CD8-positive, alpha-beta memory T cell (primary cell): ENCODE data around the gene ANKRD2. TPM values are rescaled to one million over a fixed set of nuclear protein-coding genes. Genes with fewer than 3 reads are reported as not detected.

Experiments
- CTCF ChIA-PET: fragments of 350-600 bp; sonication (Branson Sonifier 250); formaldehyde crosslinking; loops from one replicate; lab custom pipeline; 2021; ENCODE audit warnings: antibody characterized with exemption; lab: Charles Lee
- POLR2A ChIA-PET: fragments of 350-600 bp; sonication (Branson Sonifier 250); formaldehyde crosslinking; loops from one replicate; lab custom pipeline; 2021; ENCODE audit warnings: antibody characterized with exemption; lab: Charles Lee
- DNase-seq, 5 donors: peaks; one replicate each; pipeline versions ENCODE4 v3.0.0 to v3.0.0-alpha.2; 2020 to 2022; ENCODE audit warnings: mixed read lengths in 1 of 5
- H3K27ac ChIP-seq: one replicate; pipeline ENCODE4 v1.7.0; 2013; ENCODE audit warnings: low read depth, mild to moderate bottlenecking, low read length, moderate library complexity
- H3K27me3 ChIP-seq: 2 replicates; pipeline ENCODE4 v1.7.0; 2013; ENCODE audit warnings: low read length, mild to moderate bottlenecking; ENCODE audit not compliant: insufficient read depth, poor library complexity, severe bottlenecking
- H3K36me3 ChIP-seq: 2 replicates; pipeline ENCODE4 v1.7.0; 2013; ENCODE audit warnings: mild to moderate bottlenecking, low read length, moderate library complexity; ENCODE audit not compliant: insufficient read depth
- H3K4me1 ChIP-seq: 2 replicates; pipeline ENCODE4 v1.7.0; 2013; ENCODE audit warnings: mild to moderate bottlenecking, low read length, moderate library complexity; ENCODE audit not compliant: insufficient read depth
- H3K4me3 ChIP-seq: 2 replicates; pipeline ENCODE4 v1.7.0; 2013; ENCODE audit warnings: mild to moderate bottlenecking, low read length
- H3K9me3 ChIP-seq: 2 replicates; pipeline ENCODE4 v1.7.0; 2013; ENCODE audit warnings: mild to moderate bottlenecking, low read length
- H3K27ac Mint-ChIP-seq, 8 donors: one replicate each; pipeline ENCODE4 v1.8.0; 2020 to 2021; ENCODE audit warnings: mixed read lengths in 8 of 8, mild to moderate bottlenecking in 6 of 8, inconsistent platforms in 3 of 8, moderate library complexity in 3 of 8
- H3K27me3 Mint-ChIP-seq, 2 donors: one replicate each; pipeline ENCODE4 v1.8.0; 2020 to 2021; ENCODE audit warnings: mixed read lengths in 2 of 2, mild to moderate bottlenecking in 1 of 2, moderate library complexity in 1 of 2
- H3K36me3 Mint-ChIP-seq, 3 donors: one replicate each; pipeline ENCODE4 v1.8.0; 2020 to 2021; ENCODE audit warnings: mixed read lengths in 3 of 3, inconsistent platforms in 1 of 3, mild to moderate bottlenecking in 1 of 3
- H3K4me1 Mint-ChIP-seq, 3 donors: one replicate each; pipeline ENCODE4 v1.8.0; 2020 to 2021; ENCODE audit warnings: mixed read lengths in 3 of 3, inconsistent platforms in 1 of 3, mild to moderate bottlenecking in 1 of 3
- H3K4me3 Mint-ChIP-seq, 7 donors: one replicate each; pipeline ENCODE4 v1.8.0; 2020 to 2021; ENCODE audit warnings: mixed read lengths in 7 of 7, mild to moderate bottlenecking in 6 of 7, moderate library complexity in 4 of 7, inconsistent platforms in 2 of 7
- H3K9me3 Mint-ChIP-seq, 5 donors: one replicate each; pipeline ENCODE4 v1.8.0; 2020 to 2022; ENCODE audit warnings: mixed read lengths in 5 of 5, mild to moderate bottlenecking in 3 of 5, moderate library complexity in 2 of 5, inconsistent platforms in 1 of 5
- polyA plus RNA-seq: library from polyadenylated mRNA; unstranded; fragments of 300-500 nt; fragmentation: Illumina TruSeq; gene quantifications from one replicate; pipeline ENCODE4 v1.2.3, GENCODE V29; 2021
- total RNA-seq, 2 experiments: library from RNA; stranded (reverse); gene quantifications; one replicate each; pipeline ENCODE4 v1.2.3, GENCODE V29; 2021

Gene ANKRD2
- total and polyA plus RNA-seq, 3 experiments from 2014 or later, result not detected

DNA sequence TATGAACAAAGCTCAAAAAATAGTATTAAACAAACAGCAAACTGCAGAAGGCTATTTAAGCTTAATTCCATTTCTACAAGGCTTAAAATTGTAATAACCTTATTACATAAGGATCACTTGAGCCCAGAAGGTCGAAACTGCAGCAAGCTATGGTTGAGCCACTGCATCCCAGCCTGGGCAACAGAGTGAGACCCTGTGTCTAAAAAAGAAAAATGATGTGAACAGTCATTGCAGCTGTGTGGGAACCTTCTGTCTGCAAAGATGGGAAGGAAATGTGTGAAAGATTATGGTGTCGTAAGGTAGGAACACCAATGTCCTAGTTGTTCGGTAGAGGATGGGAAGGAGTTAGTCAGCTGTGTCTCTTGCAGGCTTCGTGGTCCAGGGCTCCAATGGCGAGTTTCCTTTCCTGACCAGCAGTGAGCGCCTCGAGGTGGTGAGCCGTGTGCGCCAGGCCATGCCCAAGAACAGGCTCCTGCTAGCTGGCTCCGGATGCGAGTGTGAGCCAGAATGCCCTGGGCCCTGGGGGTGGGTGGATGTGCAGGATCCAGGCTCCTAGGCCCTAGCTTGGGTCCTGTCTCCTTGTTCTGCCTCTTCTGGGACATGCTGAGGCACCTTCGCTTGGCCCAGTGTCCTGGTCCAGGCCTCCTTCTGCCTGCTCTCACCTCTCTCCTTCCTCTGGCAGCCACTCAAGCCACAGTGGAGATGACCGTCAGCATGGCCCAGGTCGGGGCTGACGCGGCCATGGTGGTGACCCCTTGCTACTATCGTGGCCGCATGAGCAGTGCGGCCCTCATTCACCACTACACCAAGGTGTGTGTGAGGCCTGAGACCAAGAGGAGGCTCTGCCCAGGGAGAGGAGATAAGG is 26.1 kb downstream of the ANKRD2 start:
- Histone ChIP-seq H3K4me1 (no peaks in the 10 kb centered on the region), H3K9me3 (no peaks in the 10 kb centered on the region), H3K4me3 (no peak overlapping the region), H3K27me3 (no peaks in the 10 kb centered on the region), H3K27ac (no peak overlapping the region), H3K36me3 (no peaks in the 10 kb centered on the region)
- no peaks in the 10 kb centered on the region for H3K27me3 Mint-ChIP-seq
- DNase-seq, result no peak
- no peak overlapping the region for H3K4me3 Mint-ChIP-seq
- no peaks in the 10 kb centered on the region for H3K36me3 Mint-ChIP-seq
- no peaks in the 10 kb centered on the region for H3K9me3 Mint-ChIP-seq
- no peaks in the 10 kb centered on the region for H3K4me1 Mint-ChIP-seq
- ChIA-PET POLR2A (no interaction called here), CTCF (interaction anchor here (1.0 kb wide), 1 partner anchor 76 kb away, joined by 3 read pairs; no protein-coding TSS in a partner anchor)
- peak overlapping the region in 1 of 8 donors; percentile 27 for H3K27ac Mint-ChIP-seq

DNA sequence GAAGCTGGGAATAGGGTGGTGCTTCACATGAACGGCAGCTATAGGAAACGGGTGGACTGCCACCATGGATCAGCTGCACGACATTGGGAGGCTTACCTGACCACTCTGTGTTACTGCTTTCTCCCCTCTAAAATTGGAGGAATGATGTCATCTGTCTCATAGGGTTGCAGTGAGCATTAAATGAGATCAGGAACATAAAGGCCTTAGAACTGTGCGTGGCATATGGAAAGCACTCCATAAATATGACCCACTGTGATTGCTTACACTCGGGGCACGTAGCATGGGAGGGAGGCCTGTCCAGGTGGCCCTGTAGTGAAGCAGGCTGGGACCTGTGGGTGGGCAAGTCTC is 26.7 kb downstream of the ANKRD2 start:
- no peak overlapping the region for H3K4me3 ChIP-seq
- H3K27ac ChIP-seq, result no peak overlapping the region
- DNase-seq, result no peak
- Mint-ChIP-seq H3K4me3 (no peak overlapping the region), H3K27ac (peak overlapping the region in 1 of 8 donors; percentile 27), H3K36me3 (no peaks in the 10 kb centered on the region), H3K4me1 (no peaks in the 10 kb centered on the region), H3K27me3 (no peaks in the 10 kb centered on the region), H3K9me3 (no peaks in the 10 kb centered on the region)
- no peaks in the 10 kb centered on the region for H3K36me3 ChIP-seq
- H3K4me1 ChIP-seq, result no peaks in the 10 kb centered on the region
- H3K27me3 ChIP-seq, result no peaks in the 10 kb centered on the region
- ChIA-PET CTCF (no interaction called here), POLR2A (no interaction called here)
- no peaks in the 10 kb centered on the region for H3K9me3 ChIP-seq

- Histone ChIP-seq H3K27me3 (no peaks in the 10 kb centered on the region), H3K27ac (no peak overlapping the region), H3K4me3 (no peak overlapping the region), H3K9me3 (no peaks in the 10 kb centered on the region), H3K4me1 (no peaks in the 10 kb centered on the region), H3K36me3 (no peaks in the 10 kb centered on the region)
- peaks cover 0 to 1% of the 10 kb centered on the region in 2 donors for H3K27me3 Mint-ChIP-seq
- no peaks in the 10 kb centered on the region for H3K9me3 Mint-ChIP-seq
- no peaks in the 10 kb centered on the region for H3K4me1 Mint-ChIP-seq
- ChIA-PET CTCF (interaction anchor here (1.3 kb wide), 1 partner anchor 10 kb away, joined by 3 read pairs; no protein-coding TSS in a partner anchor), POLR2A (no interaction called here)
- DNase-seq, result no peak
- H3K27ac Mint-ChIP-seq, result no peak overlapping the region
- H3K4me3 Mint-ChIP-seq, result no peak overlapping the region
- no peaks in the 10 kb centered on the region for H3K36me3 Mint-ChIP-seq
Observed at GRCh38 chr10:97600616-97601015, 28.0 kb downstream of the ANKRD2 start.

DNA sequence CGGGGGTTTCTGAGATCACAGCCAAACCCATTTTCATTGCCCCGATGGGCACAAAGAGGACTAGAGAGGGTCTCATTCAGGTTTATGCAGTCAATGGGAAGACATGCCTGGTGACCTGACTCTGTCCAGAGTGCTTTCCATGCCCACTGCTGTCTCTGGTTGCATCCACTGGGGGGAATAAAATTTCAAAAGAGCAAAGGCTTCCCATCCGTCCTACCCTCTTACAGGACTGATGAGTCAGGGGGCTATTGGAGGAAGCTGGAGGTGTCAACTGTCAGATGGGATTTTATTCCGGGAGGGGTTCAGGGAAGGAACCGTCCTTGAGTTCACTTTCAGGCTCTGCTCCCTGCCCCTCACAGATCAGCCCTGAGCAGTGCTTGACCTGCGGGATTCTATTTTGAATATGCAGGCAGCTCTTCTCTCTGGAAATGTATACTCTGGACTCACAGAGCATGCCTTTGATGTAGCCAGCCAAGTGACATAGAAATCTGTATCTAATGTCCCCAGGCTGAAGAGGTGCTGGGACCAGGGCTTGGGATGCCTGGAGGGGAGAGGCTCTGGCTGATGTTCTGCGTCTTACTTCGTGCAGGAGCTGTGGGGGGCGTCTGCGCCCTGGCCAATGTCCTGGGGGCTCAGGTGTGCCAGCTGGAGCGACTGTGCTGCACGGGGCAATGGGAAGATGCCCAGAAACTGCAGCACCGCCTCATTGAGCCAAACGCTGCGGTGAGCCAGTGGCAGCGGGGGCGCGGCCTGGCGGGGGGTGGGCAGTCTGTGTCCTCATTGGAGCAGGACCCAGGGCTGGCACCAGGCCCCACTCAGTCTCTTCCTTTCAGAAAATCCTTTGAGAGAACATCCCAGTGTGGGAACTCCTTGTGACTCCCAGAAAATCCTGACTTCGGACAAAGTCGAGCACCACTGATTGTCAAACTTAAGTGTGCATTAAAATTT is 29.0 kb downstream of the ANKRD2 start:
- no peaks in the 10 kb centered on the region for H3K4me1 ChIP-seq
- H3K4me1 Mint-ChIP-seq, result no peaks in the 10 kb centered on the region
- H3K9me3 ChIP-seq, result no peaks in the 10 kb centered on the region
- no peaks in the 10 kb centered on the region for H3K27me3 ChIP-seq
- H3K36me3 Mint-ChIP-seq, result no peaks in the 10 kb centered on the region
- DNase-seq, result no peak
- H3K27ac ChIP-seq, result no peak overlapping the region
- POLR2A ChIA-PET, result no interaction called here
- CTCF ChIA-PET, result interaction anchor here (1.3 kb wide), 1 partner anchor 11 kb away, joined by 3 read pairs; no protein-coding TSS in a partner anchor
- no peak overlapping the region for H3K4me3 Mint-ChIP-seq
- H3K27ac Mint-ChIP-seq, result no peak overlapping the region
- no peak overlapping the region for H3K4me3 ChIP-seq
- H3K36me3 ChIP-seq, result no peaks in the 10 kb centered on the region
- peaks cover 0 to 4% of the 10 kb centered on the region in 2 donors for H3K27me3 Mint-ChIP-seq
- H3K9me3 Mint-ChIP-seq, result no peaks in the 10 kb centered on the region

DNA sequence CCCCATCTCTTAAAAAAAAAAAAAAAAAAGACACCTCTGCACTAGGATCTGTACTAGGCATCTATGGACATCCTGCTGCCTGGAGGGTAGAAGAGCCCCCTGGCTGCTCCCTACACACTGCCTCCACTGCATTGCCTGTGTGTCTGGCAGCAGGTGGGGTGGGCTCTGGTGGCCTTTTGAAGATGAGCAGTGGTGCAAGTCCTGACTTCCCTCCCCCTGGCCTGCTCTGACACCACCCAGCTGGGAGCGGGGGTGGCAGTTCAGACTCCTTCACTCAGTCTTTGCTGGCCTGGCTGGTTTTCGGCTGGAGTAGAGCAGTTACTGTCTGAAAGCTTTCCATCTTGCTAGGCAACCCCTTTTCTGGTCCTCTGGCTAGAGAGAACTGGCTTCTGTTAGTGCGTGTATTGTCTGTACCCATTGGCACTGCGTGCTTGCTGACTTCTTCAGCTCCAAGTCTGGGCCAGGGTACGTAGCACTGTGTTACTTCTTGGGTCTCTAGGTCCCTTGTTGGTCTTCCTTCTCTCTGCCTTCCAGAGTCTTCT is 34.6 kb downstream of the ANKRD2 start:
- Mint-ChIP-seq H3K9me3 (no peaks in the 10 kb centered on the region), H3K27ac (no peak overlapping the region), H3K36me3 (no peaks in the 10 kb centered on the region), H3K4me3 (no peak overlapping the region), H3K4me1 (no peaks in the 10 kb centered on the region), H3K27me3 (peaks cover 2 to 4% of the 10 kb centered on the region in 2 donors)
- Histone ChIP-seq H3K4me1 (no peaks in the 10 kb centered on the region), H3K27me3 (no peaks in the 10 kb centered on the region), H3K36me3 (no peaks in the 10 kb centered on the region), H3K4me3 (no peak overlapping the region), H3K9me3 (no peaks in the 10 kb centered on the region), H3K27ac (no peak overlapping the region)
- ChIA-PET CTCF (no interaction called here), POLR2A (no interaction called here)
- no peak for DNase-seq

- Histone ChIP-seq H3K9me3 (no peaks in the 10 kb centered on the region), H3K4me1 (no peaks in the 10 kb centered on the region), H3K27me3 (no peaks in the 10 kb centered on the region), H3K27ac (no peak overlapping the region), H3K4me3 (no peak overlapping the region), H3K36me3 (no peaks in the 10 kb centered on the region)
- POLR2A ChIA-PET, result no interaction called here
- Mint-ChIP-seq H3K27ac (no peak overlapping the region), H3K4me1 (no peaks in the 10 kb centered on the region), H3K9me3 (no peaks in the 10 kb centered on the region), H3K27me3 (peaks cover 2 to 4% of the 10 kb centered on the region in 2 donors), H3K36me3 (no peaks in the 10 kb centered on the region), H3K4me3 (no peak overlapping the region)
- DNase-seq, result no peak
- CTCF ChIA-PET, result no interaction called here
Observed at GRCh38 chr10:97608991-97609561, 36.5 kb downstream of the ANKRD2 start.

DNA sequence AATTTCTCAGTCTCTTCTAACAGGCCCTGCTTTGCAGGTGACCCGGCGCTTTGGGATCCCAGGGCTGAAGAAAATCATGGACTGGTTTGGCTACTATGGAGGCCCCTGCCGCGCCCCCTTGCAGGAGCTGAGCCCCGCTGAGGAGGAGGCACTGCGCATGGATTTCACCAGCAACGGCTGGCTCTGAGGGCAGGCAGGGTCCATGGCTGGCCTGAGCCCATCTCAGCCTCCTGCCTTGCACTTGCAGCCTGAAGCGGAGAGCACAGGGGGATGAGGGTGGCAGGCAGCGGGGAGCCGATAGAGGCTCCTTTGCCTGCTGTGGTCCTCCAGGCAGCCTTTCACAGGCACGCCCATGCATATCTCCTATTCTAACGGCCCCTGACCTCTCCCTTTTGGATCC is 38.9 kb downstream of the ANKRD2 start:
- H3K4me1 ChIP-seq, result no peaks in the 10 kb centered on the region
- CTCF ChIA-PET, result no interaction called here
- no peak for DNase-seq
- H3K27ac Mint-ChIP-seq, result no peak overlapping the region
- H3K9me3 ChIP-seq, result no peaks in the 10 kb centered on the region
- H3K36me3 Mint-ChIP-seq, result no peaks in the 10 kb centered on the region
- H3K27me3 ChIP-seq, result no peaks in the 10 kb centered on the region
- H3K4me3 Mint-ChIP-seq, result no peak overlapping the region
- H3K9me3 Mint-ChIP-seq, result no peaks in the 10 kb centered on the region
- no peak overlapping the region for H3K4me3 ChIP-seq
- POLR2A ChIA-PET, result no interaction called here
- H3K27me3 Mint-ChIP-seq, result peaks cover 0 to 2% of the 10 kb centered on the region in 2 donors
- H3K4me1 Mint-ChIP-seq, result no peaks in the 10 kb centered on the region
- no peak overlapping the region for H3K27ac ChIP-seq
- H3K36me3 ChIP-seq, result no peaks in the 10 kb centered on the region
